Measurements from ENCODE around the gene KIF25.

The KIF25 gene

DNA sequence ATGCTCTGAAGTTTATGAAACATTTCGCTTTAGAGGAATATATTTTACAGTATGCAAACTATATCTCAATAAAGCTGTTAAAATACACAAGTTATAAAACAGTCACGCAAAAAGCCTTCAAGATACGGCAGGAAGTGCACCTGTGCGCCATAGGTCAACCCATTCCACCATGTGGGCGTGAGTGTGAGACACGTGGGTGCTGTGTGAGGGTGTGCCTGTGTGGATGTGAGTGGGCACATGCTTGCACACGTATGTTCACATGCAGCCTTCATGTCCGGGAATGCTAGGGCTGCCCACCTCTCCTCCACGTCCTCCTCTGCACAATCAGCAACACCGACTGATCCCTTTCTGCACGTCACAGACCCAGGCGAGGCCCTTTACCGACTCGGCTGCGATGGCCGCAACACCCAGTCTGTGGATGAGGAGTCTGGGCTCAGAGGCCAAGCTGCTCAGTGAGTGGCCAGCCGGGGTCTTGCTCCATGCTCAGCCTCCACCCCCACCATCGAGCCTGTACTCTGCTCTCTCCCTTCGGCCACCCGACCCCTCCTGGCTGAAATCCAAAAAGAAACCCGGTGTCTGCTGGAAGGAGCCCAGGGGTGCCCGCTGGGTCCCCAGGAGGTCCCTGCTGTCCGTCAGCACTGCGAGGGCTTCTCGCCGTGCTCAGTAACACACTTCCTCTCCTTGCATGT is 84.5 kb downstream of the KIF25 start:
- TF ChIP-seq JUND (IDR thresholded peaks at IDR 0.05; ENCODE audit: low read depth): no peak
- in situ Hi-C loops (cut with HindIII; ENCODE audit: low pct_unique_long_range_greater_than_20kb, low sequenced_read_pairs): no loop called here
- no peak for DNase-seq (ENCODE audit: low read depth in 1 of 2, low spot score in 1 of 2)

DNA sequence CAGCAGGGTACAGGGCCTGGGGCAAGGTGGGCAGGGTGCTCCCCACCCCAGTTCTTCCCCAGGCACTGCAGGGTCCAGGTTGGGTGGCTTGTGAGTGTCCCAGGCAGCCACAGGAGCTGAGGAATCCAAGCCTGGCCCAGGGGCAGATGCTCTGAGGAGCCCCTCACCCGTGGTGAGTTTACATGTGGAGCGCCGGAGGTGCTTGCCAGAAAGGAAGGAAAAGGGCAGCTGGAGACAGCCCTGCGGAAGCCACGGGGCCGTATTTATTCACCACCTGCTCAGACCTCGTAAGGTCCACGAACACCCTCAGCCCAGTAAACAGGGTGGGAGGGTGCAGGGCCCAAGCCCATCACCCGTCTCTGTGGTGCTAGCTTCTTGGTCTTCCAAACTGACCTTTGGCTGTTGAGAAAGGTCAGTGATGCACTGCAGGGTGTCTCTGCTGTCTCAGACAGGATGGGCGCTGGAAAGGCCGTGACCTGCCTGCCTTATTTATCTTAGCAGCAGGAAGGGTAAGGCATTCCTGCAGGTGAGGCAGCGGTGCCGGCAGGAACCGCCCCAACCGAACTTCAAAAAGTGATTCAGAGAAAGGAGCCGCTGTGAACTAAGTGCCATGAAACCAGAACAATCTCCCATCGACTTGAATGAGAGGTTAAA is 85.5 kb downstream of the KIF25 start:
- in situ Hi-C loops (cut with HindIII; ENCODE audit: low pct_unique_long_range_greater_than_20kb, low sequenced_read_pairs): no loop called here
- TF ChIP-seq JUND (IDR thresholded peaks at IDR 0.05; ENCODE audit: low read depth): no peak
- no peak for DNase-seq (ENCODE audit: low read depth in 1 of 2, low spot score in 1 of 2)

DNA sequence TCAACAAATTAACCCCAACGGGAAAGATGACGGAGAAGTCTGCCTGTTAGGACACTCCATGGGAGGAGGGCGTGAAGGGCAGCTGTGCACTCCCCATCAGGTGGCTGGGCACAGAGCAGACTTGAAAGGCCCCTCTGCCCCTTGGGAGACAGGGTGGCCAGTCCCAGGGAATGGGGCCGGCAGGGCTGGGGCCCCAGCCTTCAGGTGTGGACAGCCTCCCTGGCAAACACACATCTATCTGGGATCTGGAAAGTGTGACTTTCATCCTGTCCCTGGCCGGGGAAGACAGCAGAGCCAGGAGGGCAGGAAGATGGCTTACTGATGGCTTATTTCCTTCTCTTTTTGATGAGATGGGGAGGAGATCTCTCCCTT is 86.0 kb downstream of the KIF25 start:
- in situ Hi-C loops (cut with HindIII; ENCODE audit: low pct_unique_long_range_greater_than_20kb, low sequenced_read_pairs): no loop called here
- TF ChIP-seq JUND (IDR thresholded peaks at IDR 0.05; ENCODE audit: low read depth): no peak
- DNase-seq (ENCODE audit: low read depth in 1 of 2, low spot score in 1 of 2): no peak

DNA sequence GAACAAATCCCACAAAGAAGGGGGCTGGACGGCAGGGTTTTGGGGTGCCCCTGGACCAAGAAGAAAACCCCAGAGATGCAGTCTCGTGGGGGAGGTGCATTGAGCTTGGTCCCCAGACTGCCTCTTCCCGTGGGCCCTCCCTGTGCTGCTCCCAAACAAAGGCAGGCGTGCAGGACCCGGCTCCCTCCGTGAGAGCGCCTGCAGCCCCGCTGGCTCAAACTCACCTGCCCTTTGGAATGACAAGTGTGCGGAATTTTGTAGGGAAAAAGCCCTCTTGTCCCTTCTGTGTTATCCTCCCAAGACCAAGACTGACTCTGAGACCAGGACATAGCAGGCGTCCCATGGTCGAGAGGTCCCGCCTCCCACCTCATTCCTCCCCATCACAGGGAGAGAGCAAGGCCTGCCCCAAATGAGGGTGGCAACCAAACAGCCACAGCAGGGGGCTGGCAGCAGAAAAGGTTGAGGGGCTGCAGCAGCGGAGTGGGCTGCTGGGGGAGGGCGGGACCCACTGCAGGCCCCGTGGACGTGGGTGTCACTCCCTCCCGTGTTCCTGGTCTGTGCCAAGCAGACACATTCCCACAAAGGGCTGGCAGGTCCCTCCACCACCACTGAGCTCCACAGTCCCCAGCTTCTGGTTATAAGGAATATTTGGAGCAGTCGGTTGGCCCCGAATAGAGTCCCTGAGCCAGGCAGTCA is 87.1 kb downstream of the KIF25 start:
- in situ Hi-C loops (cut with HindIII; ENCODE audit: low pct_unique_long_range_greater_than_20kb, low sequenced_read_pairs): no loop called here
- no peak for DNase-seq (ENCODE audit: low read depth in 1 of 2, low spot score in 1 of 2)
- TF ChIP-seq JUND (IDR thresholded peaks at IDR 0.05; ENCODE audit: low read depth): no peak

DNA sequence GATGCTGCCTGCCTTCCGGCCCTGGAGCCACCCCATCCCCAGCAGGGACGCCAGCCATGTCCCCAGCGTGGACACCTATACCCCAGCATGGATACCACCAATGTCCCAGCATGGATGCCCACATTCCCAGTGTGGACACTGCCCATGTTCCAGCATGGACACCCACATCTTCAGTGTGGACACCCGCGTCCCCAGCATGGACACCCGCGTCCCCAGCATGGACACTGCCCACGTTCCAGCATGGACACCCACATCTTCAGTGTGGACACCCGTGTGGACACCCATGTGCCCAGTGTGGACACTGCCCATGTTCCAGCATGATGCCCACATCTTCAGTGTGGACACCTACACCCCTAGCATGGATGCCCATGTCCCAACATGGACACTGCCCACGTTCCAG is 88.6 kb downstream of the KIF25 start:
- in situ Hi-C loops (cut with HindIII; ENCODE audit: low pct_unique_long_range_greater_than_20kb, low sequenced_read_pairs): no loop called here
- no peak for DNase-seq (ENCODE audit: low read depth in 1 of 2, low spot score in 1 of 2)
- no peak for TF ChIP-seq JUND (IDR thresholded peaks at IDR 0.05; ENCODE audit: low read depth)

DNA sequence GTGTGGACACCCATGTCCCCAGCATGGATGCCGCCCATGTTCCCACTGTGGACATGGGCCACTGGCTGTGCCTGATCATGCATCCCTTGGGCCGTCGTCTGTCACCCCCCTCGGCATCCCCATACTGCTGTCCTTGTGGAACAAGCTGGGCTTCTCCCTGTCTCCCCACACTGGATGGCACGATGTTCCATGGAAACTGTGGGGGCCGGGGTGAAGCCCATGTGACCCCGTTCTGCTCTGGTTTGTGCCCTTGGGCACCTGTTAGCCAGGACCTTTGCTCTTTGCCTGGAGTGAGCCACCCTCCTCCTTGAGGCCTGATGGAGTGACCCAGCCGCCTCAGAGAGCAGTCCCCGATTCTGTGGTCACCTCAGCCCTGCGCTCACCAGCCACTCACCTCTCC is 89.1 kb downstream of the KIF25 start:
- TF ChIP-seq JUND (IDR thresholded peaks at IDR 0.05; ENCODE audit: low read depth): no peak
- DNase-seq (ENCODE audit: low read depth in 1 of 2, low spot score in 1 of 2): no peak
- in situ Hi-C loops (cut with HindIII; ENCODE audit: low pct_unique_long_range_greater_than_20kb, low sequenced_read_pairs): no loop called here

DNA sequence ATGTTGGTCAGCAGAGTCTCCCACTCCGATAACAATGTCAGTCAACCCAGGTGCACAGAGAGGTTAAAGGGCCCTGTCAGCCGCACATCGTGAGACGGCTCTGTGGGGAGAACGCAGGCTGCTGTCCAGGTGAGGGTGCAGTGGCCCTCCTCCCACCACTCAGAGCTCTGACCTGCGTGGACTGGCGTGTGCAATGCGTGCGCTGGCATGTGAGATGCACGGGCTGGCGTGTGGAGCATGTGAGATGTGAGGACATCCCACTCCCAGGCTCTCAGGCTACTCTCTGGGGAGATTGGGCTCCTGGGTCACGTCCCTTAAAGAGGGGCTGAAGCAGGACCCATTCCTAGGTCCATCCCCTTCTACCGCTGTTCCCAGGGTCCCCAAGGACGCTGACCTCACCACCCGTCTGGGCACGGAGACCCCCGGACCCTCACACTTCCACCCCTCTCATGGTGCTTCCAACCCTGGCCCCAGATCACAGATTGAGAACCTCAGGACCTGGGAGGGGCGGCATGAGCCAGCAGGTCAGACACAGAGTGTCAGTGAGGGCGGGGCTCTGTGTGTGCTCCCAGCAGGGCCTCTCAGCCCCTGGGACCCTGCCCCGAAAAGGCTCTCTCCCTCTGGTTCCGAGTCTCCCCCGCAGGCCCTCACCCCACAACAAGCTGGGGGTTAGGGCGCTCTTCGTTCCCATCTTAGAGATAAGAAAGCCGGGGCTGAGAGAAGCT is 90.1 kb downstream of the KIF25 start:
- in situ Hi-C loops (cut with HindIII; ENCODE audit: low pct_unique_long_range_greater_than_20kb, low sequenced_read_pairs): no loop called here
- DNase-seq (ENCODE audit: low read depth in 1 of 2, low spot score in 1 of 2): no peak
- no peak for TF ChIP-seq JUND (IDR thresholded peaks at IDR 0.05; ENCODE audit: low read depth)

DNA sequence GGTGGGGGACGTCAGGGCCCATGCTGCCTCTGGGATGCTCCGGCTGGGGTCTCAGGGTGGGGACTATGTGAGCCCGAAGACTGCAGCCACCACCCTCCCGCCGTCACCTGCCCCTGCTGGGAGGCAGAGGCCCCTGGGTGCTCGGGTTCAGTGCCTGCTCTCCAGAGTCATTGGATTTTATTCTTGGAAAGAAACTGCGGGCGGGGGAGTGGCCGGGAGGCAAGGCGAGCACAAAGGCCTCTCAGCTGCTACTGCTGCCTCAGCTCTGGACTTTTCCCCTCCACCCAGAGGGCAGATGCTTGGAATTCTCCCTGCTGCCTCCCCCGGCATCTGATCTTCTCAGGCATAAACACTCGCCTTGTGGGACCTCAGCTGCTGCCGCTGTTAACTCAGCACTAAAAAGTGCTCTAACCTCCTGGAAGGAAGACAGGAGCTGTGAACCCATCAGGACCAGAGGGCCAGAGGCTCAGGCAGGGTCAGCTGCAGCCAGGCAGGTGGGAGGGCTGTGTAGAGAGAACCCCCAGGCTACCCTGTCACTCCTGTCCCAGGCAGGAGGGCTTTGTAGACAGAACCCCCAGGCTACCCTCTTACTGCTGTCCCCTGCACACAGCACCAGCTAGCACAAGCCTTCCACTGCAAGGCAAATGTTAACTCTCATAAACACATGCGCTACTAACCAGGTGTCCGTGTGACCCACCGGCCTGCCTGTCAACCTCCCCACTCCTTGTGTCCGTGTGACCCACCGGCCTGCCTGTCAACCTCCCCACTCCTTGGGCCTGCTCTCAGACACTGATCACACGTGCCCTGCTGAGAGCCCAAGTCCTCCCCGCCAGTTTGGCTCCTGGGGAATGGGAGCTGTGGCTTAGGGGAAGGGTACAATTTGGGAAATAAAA is 90.9 kb downstream of the KIF25 start:
- in situ Hi-C loops (cut with HindIII; ENCODE audit: low pct_unique_long_range_greater_than_20kb, low sequenced_read_pairs): no loop called here
- TF ChIP-seq JUND (IDR thresholded peaks at IDR 0.05; ENCODE audit: low read depth): no peak
- peak in 1 of 2 experiments; percentile 9 for DNase-seq (ENCODE audit: low read depth in 1 of 2, low spot score in 1 of 2)

DNA sequence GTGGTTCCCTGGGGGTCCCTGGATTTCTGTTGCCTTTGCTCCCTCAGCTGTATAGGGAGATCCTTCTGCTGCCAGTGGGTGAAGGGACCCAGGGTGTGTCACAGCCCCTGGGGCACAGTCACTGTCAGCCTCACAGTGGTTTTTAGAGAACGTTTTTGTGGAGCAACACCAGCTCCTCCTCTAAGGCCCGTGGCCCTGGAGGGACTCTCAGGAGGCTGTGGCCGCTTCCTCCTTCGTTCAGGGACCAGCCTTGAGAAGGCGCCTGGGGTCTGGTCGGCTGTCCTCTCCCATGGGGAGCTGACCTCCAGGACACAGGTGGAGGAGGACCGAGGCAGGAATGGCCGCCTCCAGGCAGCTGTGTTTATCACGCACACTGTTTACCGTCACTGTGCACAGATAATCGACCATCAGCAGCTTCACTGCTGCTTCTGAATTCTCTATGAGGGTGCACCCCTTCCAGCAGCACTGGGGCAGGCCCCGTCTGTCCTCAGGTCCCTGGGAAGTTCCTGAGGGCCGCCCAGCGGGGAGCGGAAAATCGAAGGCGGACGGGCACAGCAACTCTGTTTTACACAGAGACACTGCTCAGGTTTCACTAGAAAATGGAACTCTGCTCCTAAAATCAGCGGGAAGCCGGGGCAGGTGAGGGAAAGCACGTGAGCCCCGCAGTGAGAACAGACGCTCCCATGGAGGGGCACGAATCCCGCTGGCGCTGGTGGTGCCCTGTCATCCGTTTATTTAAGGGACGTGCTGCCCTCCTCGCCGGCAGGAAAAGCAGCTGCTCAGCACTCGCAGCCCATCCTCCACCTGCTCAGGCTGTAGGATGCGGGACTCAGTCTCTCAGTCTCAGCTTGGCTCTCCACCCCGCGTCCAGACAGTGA is 92.0 kb downstream of the KIF25 start:
- in situ Hi-C loops (cut with HindIII; ENCODE audit: low pct_unique_long_range_greater_than_20kb, low sequenced_read_pairs): no loop called here
- no peak for TF ChIP-seq JUND (IDR thresholded peaks at IDR 0.05; ENCODE audit: low read depth)
- no peak for DNase-seq (ENCODE audit: low read depth in 1 of 2, low spot score in 1 of 2)

DNA sequence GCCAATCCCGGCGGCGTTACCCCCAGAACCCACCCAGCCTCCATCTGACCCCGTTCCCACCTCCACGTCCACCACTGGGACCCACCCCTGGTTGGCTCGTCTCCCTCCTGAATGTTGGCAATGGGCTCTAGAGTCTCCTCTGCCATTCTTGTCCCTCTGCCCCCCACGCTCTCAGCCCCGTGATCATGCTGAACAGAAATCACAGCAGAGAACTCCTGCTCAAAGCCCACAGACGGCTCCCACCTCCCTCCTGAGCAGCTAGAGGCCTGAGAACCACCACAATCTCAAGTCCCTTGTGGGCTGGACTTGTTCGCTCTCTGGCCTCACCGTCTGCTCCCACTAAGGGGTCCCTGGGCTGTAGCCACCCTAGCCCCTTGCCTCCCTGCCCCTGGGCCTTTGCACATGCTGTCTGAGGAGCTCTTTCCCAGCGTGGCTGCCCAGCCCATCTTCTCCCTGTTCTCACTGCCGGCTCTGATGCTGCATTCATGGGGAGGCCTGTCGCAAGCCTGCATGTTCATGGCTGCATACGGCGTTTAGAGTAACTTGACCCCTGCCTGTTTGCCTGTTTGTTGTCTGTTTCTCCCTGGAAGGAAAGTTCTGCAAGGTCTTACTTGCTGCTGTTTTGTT is 92.7 kb downstream of the KIF25 start:
- DNase-seq (ENCODE audit: low read depth in 1 of 2, low spot score in 1 of 2): no peak
- no peak for TF ChIP-seq JUND (IDR thresholded peaks at IDR 0.05; ENCODE audit: low read depth)
- in situ Hi-C loops (cut with HindIII; ENCODE audit: low pct_unique_long_range_greater_than_20kb, low sequenced_read_pairs): no loop called here

DNA sequence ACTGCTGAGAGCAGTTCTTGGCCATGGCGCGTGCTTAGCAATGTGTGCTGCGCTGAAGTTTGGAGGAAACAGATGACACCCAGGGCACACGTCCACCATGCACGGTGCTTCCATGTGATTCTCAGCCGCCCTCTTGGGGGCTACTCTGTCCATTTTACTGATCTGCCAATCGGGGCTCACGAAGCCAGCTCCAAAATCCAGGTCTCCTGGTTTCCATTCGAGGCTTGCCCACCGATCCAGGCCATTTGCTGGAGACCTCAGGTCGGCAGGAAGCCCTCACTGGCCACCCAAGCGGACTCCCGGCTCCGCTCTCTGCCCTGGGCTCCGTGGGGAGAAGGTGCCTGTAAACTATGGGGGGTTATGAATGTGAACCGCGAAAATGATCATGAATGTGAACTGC is 93.2 kb downstream of the KIF25 start:
- no peak for DNase-seq (ENCODE audit: low read depth in 1 of 2, low spot score in 1 of 2)
- in situ Hi-C loops (cut with HindIII; ENCODE audit: low pct_unique_long_range_greater_than_20kb, low sequenced_read_pairs): no loop called here
- no peak for TF ChIP-seq JUND (IDR thresholded peaks at IDR 0.05; ENCODE audit: low read depth)

All from T47D (cell line).